Heart left ventricle (tissue), 16 donors: ENCODE measurements around the gene ERGIC1. TPM values are rescaled to one million over a fixed set of nuclear protein-coding genes. Genes with fewer than 3 reads are reported as not detected.

ENCODE experiments used
- ATAC-seq, 4 donors: fragments of 200-7000 bp; cut with Tn5 transposase; one replicate each; pipeline ENCODE4 v1.9.1; 2020 to 2022; ENCODE audit warnings: moderate library complexity in 4 of 4, mild to moderate bottlenecking in 3 of 4, moderate number of reproducible peaks in 1 of 4
- DNase-seq, 5 donors: peaks; one replicate each; pipeline ENCODE4 v3.0.0-alpha.2; 2020
- H3K27ac ChIP-seq, 12 donors: fragments of 200-600 bp; sonication (generic) in 4 of 12; one replicate each; pipeline versions ENCODE4 v1.5.0 to v1.8.0; 2016 to 2022; ENCODE audit warnings: mild to moderate bottlenecking in 2 of 12
- H3K27me3 ChIP-seq, 9 donors: fragments of 200-600 bp; sonication (generic) in 2 of 9; one replicate each; pipeline versions ENCODE4 v1.5.1 to v1.8.0; 2016 to 2022; ENCODE audit warnings: mild to moderate bottlenecking in 3 of 9
- H3K36me3 ChIP-seq, 9 donors: fragments of 200-600 bp; sonication (generic) in 2 of 9; one replicate each; pipeline versions ENCODE4 v1.5.0 to v1.8.0; 2018 to 2022; ENCODE audit warnings: mild to moderate bottlenecking in 2 of 9
- H3K4me1 ChIP-seq, 12 donors: fragments of 200-600 bp; sonication (generic) in 4 of 12; one replicate each; pipeline versions ENCODE4 v1.5.0 to v1.8.0; 2016 to 2022; ENCODE audit warnings: mild to moderate bottlenecking in 3 of 12
- H3K4me3 ChIP-seq, 12 donors: fragments of 200-600 bp; sonication (generic) in 4 of 12; one replicate each; pipeline versions ENCODE4 v1.5.0 to v1.8.0; 2017 to 2022; ENCODE audit warnings: mild to moderate bottlenecking in 9 of 12, moderate library complexity in 4 of 12
- H3K9me3 ChIP-seq, 12 donors: fragments of 200-600 bp; sonication (generic) in 4 of 12; one replicate each; pipeline versions ENCODE4 v1.5.0 to v1.8.0; 2016 to 2022; ENCODE audit warnings: mild to moderate bottlenecking in 1 of 12
- CTCF ChIP-seq, 12 donors: fragments of 200-600 bp; sonication (generic) in 4 of 12; IDR thresholded peaks; one replicate each; pipeline versions ENCODE4 v1.5.0 to v1.8.0; 2018 to 2022; ENCODE audit warnings: antibody characterized with exemption in 12 of 12, mild to moderate bottlenecking in 5 of 12
- POLR2A ChIP-seq, 2 donors: fragments of 450-650 bp; IDR thresholded peaks; one replicate each; pipeline ENCODE4 v1.6.1; 2017; ENCODE audit warnings: antibody characterized with exemption in 2 of 2, mild to moderate bottlenecking in 2 of 2, moderate library complexity in 2 of 2
- WGBS, 4 donors: extraction: QIAGEN DNeasy Blood & Tissue Kit in 2 of 4; methylation state at CpG; one replicate each; pipeline versions ENCODE4 v1.1.5 to v1.1.7; 2013 to 2018; 5-methylcytosine and 5-hydroxymethylcytosine counted together
- intact Hi-C, 10 donors: fragments of 100-400 bp; cut with DNase I; formaldehyde crosslinking; loops; one replicate each; pipeline versions ENCODE4 v1.11.1 to v1.14.2; 2022
- polyA plus RNA-seq, 2 donors: library from polyadenylated mRNA; stranded (reverse); fragments of 200-250 nt; gene quantifications; one replicate each; pipeline ENCODE4 v1.2.3, GENCODE V29; 2013
- total RNA-seq, 9 donors: library from RNA; depleted of rRNA in 2 of 9; stranded (reverse); fragments of >200 nt in 2 of 9; fragmentation: NEBNext Ultra II Directional in 3 of 9; extraction: Animal tissue kit (Norgen Biotek cat#: 25700) in 3 of 9; gene quantifications; one replicate each; pipeline versions ENCODE4 v1.1.0 to v1.2.4, GENCODE V29; 2016 to 2023
- donor health status: ischemic (EF 13 %, LVEDD 7.1; RV severe dilation, severe dysfunction).
- donor health status: healthy with polysubstance abuse.
- donor health status: DM: no; HTN: yes; CAD: no.
- donor health status: DM: no; HTN: no; CAD: no.
- donor health status: ischemic (EF 25% LVEDD 6.9; RV normal size, moderate dysfunction).
- donor health status: ischemic (EF 25% LVEDD 5.7; RV mildly dilated, moderate dysfunction).
- donor health status: healthy.
- donor health status: DM: yes; HTN: yes; CAD: no.
- donor health status: ischemic (EF 35%, LVEDD 5.7; RV mildly dilated, moderate dysfunction).
- donor health status: nonischemic (EF 11% LVEDD 7.7; RV severe dilation, severe dysfunction).
- donor health status: DM: yes; HTN: yes; CAD: no.
- donor health status: PGD.
- donor health status: ischemic (EF 29% LVEDD 5.4; RV normal size, mild dysfunction).
- donor health status: nonischemic (EF 23%, LVEDD 6.1; RV moderate dilation, normal function).

Gene ERGIC1
- total and polyA plus RNA-seq, 11 donors, result 66.6 to 115 (median 84.9) TPM

GRCh38 chr5:172819569-172819968, 14.5 kb upstream of the ERGIC1 start:
- DNase-seq, result no peak
- intact Hi-C loops, result no loop called here
- H3K27me3 ChIP-seq, result no peaks in the 10 kb centered on the region
- peaks cover 0 to 22% (median 10%) of the 10 kb centered on the region in 12 donors for H3K4me1 ChIP-seq
- no peaks in the 10 kb centered on the region for H3K36me3 ChIP-seq
- no peak overlapping the region for H3K4me3 ChIP-seq
- peak overlapping the region in 1 of 12 donors; percentile 40 for H3K27ac ChIP-seq
- WGBS, 4 donors, result 81 to 92% (median 87%) methylated on average over 3 of the region's 3 CpGs
- H3K9me3 ChIP-seq, result no peaks in the 10 kb centered on the region
- no peak for ATAC-seq
- TF ChIP-seq CTCF (IDR thresholded peaks at IDR 0.05) (no peak), POLR2A (IDR thresholded peaks at IDR 0.05) (no peak)

GRCh38 chr5:172820046-172820767, 13.8 kb upstream of the ERGIC1 start:
- DNase-seq (peak in 3 of 5 donors; percentile 54 to 62 (median 59)), ATAC-seq (peak; percentile 57 to 91 (median 66))
- Histone ChIP-seq H3K36me3 (no peaks in the 10 kb centered on the region), H3K4me3 (no peak overlapping the region), H3K27ac (peak overlapping the region in 2 of 12 donors; percentile 14 to 40), H3K27me3 (no peaks in the 10 kb centered on the region), H3K4me1 (peaks cover 0 to 22% (median 10%) of the 10 kb centered on the region in 12 donors), H3K9me3 (peaks cover 0 to 1% (median 0%) of the 10 kb centered on the region in 12 donors)
- 37 to 52% (median 43%) methylated on average over 13 to 16 of the region's 16 CpGs for WGBS, 4 donors
- TF ChIP-seq POLR2A (IDR thresholded peaks at IDR 0.05), result no peak
- no peak for TF ChIP-seq CTCF (IDR thresholded peaks at IDR 0.05)
- intact Hi-C loops, result no loop called here

GRCh38 chr5:172821340-172821985, 12.6 kb upstream of the ERGIC1 start:
- no peaks in the 10 kb centered on the region for H3K27me3 ChIP-seq
- intact Hi-C loops, result no loop called here
- H3K4me3 ChIP-seq, result no peak overlapping the region
- peaks cover 0 to 22% (median 10%) of the 10 kb centered on the region in 12 donors for H3K4me1 ChIP-seq
- no peak for ATAC-seq
- TF ChIP-seq CTCF (IDR thresholded peaks at IDR 0.05), result no peak
- TF ChIP-seq POLR2A (IDR thresholded peaks at IDR 0.05), result no peak
- WGBS, 4 donors, result 75 to 81% (median 79%) methylated on average over 6 of the region's 6 CpGs
- DNase-seq, result no peak
- no peaks in the 10 kb centered on the region for H3K36me3 ChIP-seq
- peak overlapping the region in 1 of 12 donors; percentile 9 for H3K27ac ChIP-seq
- peaks cover 0 to 14% (median 9%) of the 10 kb centered on the region in 12 donors for H3K9me3 ChIP-seq

- DNase-seq (no peak), ATAC-seq (no peak)
- H3K4me1 ChIP-seq, result peaks cover 0 to 20% (median 9%) of the 10 kb centered on the region in 12 donors
- H3K27me3 ChIP-seq, result no peaks in the 10 kb centered on the region
- H3K27ac ChIP-seq, result no peak overlapping the region
- TF ChIP-seq CTCF (IDR thresholded peaks at IDR 0.05) (no peak), POLR2A (IDR thresholded peaks at IDR 0.05) (no peak)
- peaks cover 0 to 14% (median 9%) of the 10 kb centered on the region in 12 donors for H3K9me3 ChIP-seq
- intact Hi-C loops, result no loop called here
- WGBS, 4 donors, result 67 to 76% (median 71%) methylated on average over 6 of the region's 6 CpGs
- H3K4me3 ChIP-seq, result no peak overlapping the region
- H3K36me3 ChIP-seq, result no peaks in the 10 kb centered on the region
These were observed 10.2 kb upstream of the ERGIC1 start for GRCh38 chr5:172823840-172824362.
